HCT116 (cell line): Measurements from ENCODE around the gene ZNF582. TPM values are rescaled to one million over a fixed set of nuclear protein-coding genes. Genes with fewer than 3 reads are reported as not detected.
A peak's percentile ranks its signal among the peaks of the same experiment; 100 is the strongest.

Experiments used
- ATAC-seq: fragments of 200-7000 bp; cut with Tn5 transposase; 2 replicates; pipeline ENCODE4 v1.9.1; 2020; ENCODE audit warnings: mild to moderate bottlenecking, moderate library complexity
- BruUV-seq: library from RNA; stranded (reverse); fragments of 400-500 nt; replicated peaks from 2 replicates; lab custom pipeline; 2021; lab: Mats Ljungman, UMichigan
- CTCF ChIA-PET: fragments of 300-600 bp; sonication (Branson Sonifier 250); formaldehyde crosslinking; loops from one replicate; lab custom pipeline; 2021; ENCODE audit warnings: antibody characterized with exemption; lab: Charles Lee
- POLR2A ChIA-PET: fragments of 300-600, 350-600 bp; sonication (Branson Sonifier 250); formaldehyde crosslinking; loops from one replicate; lab custom pipeline; 2021; ENCODE audit warnings: antibody characterized with exemption; lab: Charles Lee
- RAD21 ChIA-PET, 2 experiments: fragments of 300-600 bp; sonication (Branson Sonifier 250); formaldehyde crosslinking; loops; one replicate each; lab custom pipeline; 2023; ENCODE audit warnings: low total read pairs in 2 of 2; ENCODE audit not compliant: uncharacterized antibody in 2 of 2, unreplicated experiment in 2 of 2, low non-redundant PET in 1 of 2; lab: Charles Lee
- DNase-seq: peaks from one replicate; pipeline ENCODE4 v3.0.0-alpha.2; 2010; ENCODE audit warnings: low read depth, low spot score
- H2AFZ ChIP-seq: fragments of 200-600 bp; shearing (Covaris generic), sonication (generic); 2 replicates; pipeline ENCODE4 v1.6.1; 2017; ENCODE audit warnings: low read depth, mixed run types, mixed read lengths, antibody characterized with exemption, low read length; ENCODE audit not compliant: poor library complexity, severe bottlenecking
- H3K27ac ChIP-seq: 2 replicates; pipeline ENCODE4 v1.5.1; 2012; ENCODE audit warnings: low read depth, low read length
- H3K27me3 ChIP-seq: fragments of 200-600 bp; sonication (generic); 2 replicates; pipeline ENCODE4 v1.6.1; 2016; ENCODE audit warnings: mixed run types, low read length, mixed read lengths; ENCODE audit not compliant: insufficient read depth
- H3K36me3 ChIP-seq, 2 experiments: fragments of 200-500 bp in 1 of 2; fragments of 200-600 bp in 1 of 2; sonication (Bioruptor generic) in 1 of 2; sonication (generic) in 1 of 2; 2 replicates each; pipeline versions ENCODE4 v1.5.1 to v1.6.1; 2014 to 2016; ENCODE audit warnings: low read length in 2 of 2, inconsistent platforms in 1 of 2, mixed read lengths in 1 of 2, mixed run types in 1 of 2; ENCODE audit not compliant: insufficient read depth in 2 of 2, control insufficient read depth in 1 of 2
- H3K4me1 ChIP-seq, 2 experiments: fragments of 200-600 bp in 1 of 2; sonication (generic) in 1 of 2; 2 replicates each; pipeline versions ENCODE4 v1.5.1 to v1.6.1; 2012 to 2017; ENCODE audit warnings: low read length in 2 of 2, inconsistent platforms in 1 of 2, mild to moderate bottlenecking in 1 of 2, mixed read lengths in 1 of 2, mixed run types in 1 of 2, moderate library complexity in 1 of 2; ENCODE audit not compliant: insufficient read depth in 2 of 2, control insufficient read depth in 1 of 2
- H3K4me2 ChIP-seq: fragments of 200-600 bp; sonication (generic); 2 replicates; pipeline ENCODE4 v1.6.1; 2017; ENCODE audit warnings: mixed run types, low read length, mixed read lengths
- H3K4me3 ChIP-seq, 2 experiments: fragments of 200-600 bp in 1 of 2; sonication (generic) in 1 of 2; replicated peaks in 1 of 2; 2 replicates each; pipeline ENCODE4 v1.5.1; 2011 to 2016; ENCODE audit warnings: low read length in 2 of 2, control low read depth in 1 of 2, low read depth in 1 of 2, mild to moderate bottlenecking in 1 of 2, mixed read lengths in 1 of 2, mixed run types in 1 of 2
- H3K79me2 ChIP-seq: fragments of 200-600 bp; sonication (generic); 2 replicates; pipeline ENCODE4 v1.6.1; 2017; ENCODE audit warnings: mild to moderate bottlenecking, mixed run types, low read length, moderate library complexity, mixed read lengths; ENCODE audit not compliant: insufficient read depth
- H3K9ac ChIP-seq: fragments of 200-600 bp; sonication (generic); 2 replicates; pipeline ENCODE4 v1.6.1; 2016; ENCODE audit warnings: low read length, mixed read lengths
- H3K9me2 ChIP-seq: fragments of 200-600 bp; sonication (generic), shearing (Covaris generic); 2 replicates; pipeline ENCODE4 v1.6.1; 2017; ENCODE audit warnings: mixed run types, mild to moderate bottlenecking, moderate library complexity; ENCODE audit not compliant: insufficient read depth
- H3K9me3 ChIP-seq, 2 experiments: fragments of 200-500 bp in 1 of 2; fragments of 200-600 bp in 1 of 2; sonication (Bioruptor generic) in 1 of 2; sonication (generic) in 1 of 2; 2 replicates each; pipeline ENCODE4 v1.6.1; 2014 to 2017; ENCODE audit warnings: low read length in 2 of 2, mixed read lengths in 2 of 2, inconsistent platforms in 1 of 2, low read depth in 1 of 2, mild to moderate bottlenecking in 1 of 2, mixed run types in 1 of 2, moderate library complexity in 1 of 2; ENCODE audit not compliant: control insufficient read depth in 1 of 2, insufficient read depth in 1 of 2
- H4K20me1 ChIP-seq: fragments of 200-600 bp; sonication (generic), shearing (Covaris generic); 2 replicates; pipeline ENCODE4 v1.6.1; 2017; ENCODE audit warnings: mixed run types, mild to moderate bottlenecking, moderate library complexity; ENCODE audit not compliant: insufficient read depth
- EZH2 ChIP-seq: fragments of 200-600 bp; sonication (generic); IDR thresholded peaks from 2 replicates; pipeline ENCODE4 v1.6.1; 2017; ENCODE audit warnings: antibody characterized with exemption, mixed run types
- RAD21 ChIP-seq: IDR thresholded peaks from 2 replicates; pipeline ENCODE4 v1.6.1; 2012; ENCODE audit warnings: low read depth, mild to moderate bottlenecking
- SIN3A ChIP-seq: IDR thresholded peaks from 2 replicates; pipeline ENCODE4 v1.6.1; 2012; ENCODE audit warnings: low read depth
- SP1 ChIP-seq: IDR thresholded peaks from 2 replicates; pipeline ENCODE4 v1.6.1; 2012; ENCODE audit warnings: low read depth
- intact Hi-C: fragments of 100-400 bp; cut with micrococcal nuclease; formaldehyde crosslinking; loops from 2 replicates; pipeline ENCODE4 v1.10.0; 2022
- total RNA-seq: library from RNA; stranded (reverse); gene quantifications from one replicate; pipeline ENCODE4 v1.2.1, GENCODE V29; 2021; ENCODE audit not compliant: unreplicated experiment
- TF ChIP-seq, protein P1 (sequence below), 3 experiments: fragments of 200-600 bp in 1 of 3; sonication (generic) in 1 of 3; IDR thresholded peaks in 2 of 3; conservative IDR thresholded peaks in 1 of 3; 2 replicates each; pipeline ENCODE4 v1.5.1; 2012 to 2017; ENCODE audit warnings: low read depth in 2 of 3, low read length in 2 of 3, antibody characterized with exemption in 1 of 3, borderline replicate concordance in 1 of 3, control low read depth in 1 of 3, mild to moderate bottlenecking in 1 of 3, mixed read lengths in 1 of 3, mixed run types in 1 of 3, moderate library complexity in 1 of 3; ENCODE audit not compliant: insufficient read depth in 1 of 3

ZNF582 gene
- total RNA-seq, 1 experiment from 2014 or later, result not detected

DNA sequence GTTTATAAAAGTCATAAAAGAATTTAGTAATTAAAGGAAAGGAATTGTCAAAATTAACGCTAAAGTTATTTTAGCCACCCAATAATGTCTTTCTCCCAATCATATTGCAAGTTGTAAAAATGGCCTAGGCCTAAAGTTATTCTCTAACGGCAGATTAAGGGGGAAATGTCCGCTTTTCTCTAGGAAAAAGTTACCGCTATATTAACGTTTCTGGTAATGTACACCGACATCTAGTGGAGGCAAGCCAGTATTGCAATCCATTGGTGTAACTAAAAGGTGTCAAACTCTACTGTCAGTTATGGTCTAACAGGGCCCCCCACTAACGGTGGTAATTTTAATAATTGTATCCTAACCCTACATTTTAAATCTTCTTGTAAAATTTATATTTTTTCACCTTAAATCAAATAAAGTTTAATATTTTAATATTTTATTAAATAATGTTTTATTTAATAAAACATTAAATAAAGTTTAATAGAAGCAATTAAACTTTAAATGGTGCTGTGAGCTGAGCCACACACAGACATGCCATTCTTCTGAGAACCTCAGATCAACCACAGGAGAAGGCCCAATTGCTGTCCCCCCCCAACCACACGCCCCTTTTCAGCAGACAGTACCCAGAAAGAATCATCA lies 42.8 kb downstream of the ZNF582 start:
- H4K20me1 ChIP-seq, result no peaks in the 10 kb centered on the region
- POLR2A ChIA-PET, result no interaction called here
- BruUV-seq, result no TSS peak
- H3K4me1 ChIP-seq, result no peaks in the 10 kb centered on the region
- H2AFZ ChIP-seq, result peak overlapping the region; percentile 74
- intact Hi-C loops, result loop anchor here (2.0 to 5.0 kb wide), 2 partner anchors 98 to 284 kb away; no protein-coding TSS in a partner anchor
- TF ChIP-seq, protein P1, sequence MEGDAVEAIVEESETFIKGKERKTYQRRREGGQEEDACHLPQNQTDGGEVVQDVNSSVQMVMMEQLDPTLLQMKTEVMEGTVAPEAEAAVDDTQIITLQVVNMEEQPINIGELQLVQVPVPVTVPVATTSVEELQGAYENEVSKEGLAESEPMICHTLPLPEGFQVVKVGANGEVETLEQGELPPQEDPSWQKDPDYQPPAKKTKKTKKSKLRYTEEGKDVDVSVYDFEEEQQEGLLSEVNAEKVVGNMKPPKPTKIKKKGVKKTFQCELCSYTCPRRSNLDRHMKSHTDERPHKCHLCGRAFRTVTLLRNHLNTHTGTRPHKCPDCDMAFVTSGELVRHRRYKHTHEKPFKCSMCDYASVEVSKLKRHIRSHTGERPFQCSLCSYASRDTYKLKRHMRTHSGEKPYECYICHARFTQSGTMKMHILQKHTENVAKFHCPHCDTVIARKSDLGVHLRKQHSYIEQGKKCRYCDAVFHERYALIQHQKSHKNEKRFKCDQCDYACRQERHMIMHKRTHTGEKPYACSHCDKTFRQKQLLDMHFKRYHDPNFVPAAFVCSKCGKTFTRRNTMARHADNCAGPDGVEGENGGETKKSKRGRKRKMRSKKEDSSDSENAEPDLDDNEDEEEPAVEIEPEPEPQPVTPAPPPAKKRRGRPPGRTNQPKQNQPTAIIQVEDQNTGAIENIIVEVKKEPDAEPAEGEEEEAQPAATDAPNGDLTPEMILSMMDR (IDR thresholded peaks at IDR 0.05 in 2 of 3, conservative IDR thresholded peaks at IDR 0.05 in 1 of 3; ENCODE audit: borderline replicate concordance in 1 of 3, insufficient read depth in 1 of 3, low read depth in 2 of 3, low read length in 2 of 3), result peak; percentile 33 to 88 (median 76); a peak in 5 of 6 replicates
- no peak for TF ChIP-seq EZH2
- TF ChIP-seq SIN3A, result 0 out of 2 replicates have a peak, but pooled peaks have one; percentile 29
- no peak for TF ChIP-seq SP1
- peak; percentile 57 for TF ChIP-seq RAD21
- TF ChIP-seq, all 23 proteins: peak for 3
- no peaks in the 10 kb centered on the region for H3K36me3 ChIP-seq
- no peak overlapping the region for H3K27ac ChIP-seq
- no peaks in the 10 kb centered on the region for H3K9me3 ChIP-seq
- ATAC-seq (peak; percentile 67), DNase-seq (peak; percentile 24)
- no peak overlapping the region for H3K9ac ChIP-seq
- H3K79me2 ChIP-seq, result no peaks in the 10 kb centered on the region
- no peaks in the 10 kb centered on the region for H3K27me3 ChIP-seq
- ChIA-PET RAD21 (no interaction called here), CTCF (interaction anchor here (1.0 to 2.8 kb wide), 3 partner anchors 14 to 18 kb away, joined by 3 to 18 read pairs (median 4); no protein-coding TSS in a partner anchor)
- no peak overlapping the region for H3K4me3 ChIP-seq
- H3K9me2 ChIP-seq, result no peaks in the 10 kb centered on the region
- H3K4me2 ChIP-seq, result no peak overlapping the region
